ENCODE measurements around the gene HDGFL3. TPM values are rescaled to one million over a fixed set of nuclear protein-coding genes. Genes with fewer than 3 reads are reported as not detected.
A peak's percentile ranks its signal among the peaks of the same experiment; 100 is the strongest.

Gene HDGFL3
- total and polyA plus RNA-seq, 10 of the 15 experiments (the other 5 are each of a cell fraction or from before 2014, with no cell fraction given): 5.6 to 40.6 (median 15.8) TPM

DNA sequence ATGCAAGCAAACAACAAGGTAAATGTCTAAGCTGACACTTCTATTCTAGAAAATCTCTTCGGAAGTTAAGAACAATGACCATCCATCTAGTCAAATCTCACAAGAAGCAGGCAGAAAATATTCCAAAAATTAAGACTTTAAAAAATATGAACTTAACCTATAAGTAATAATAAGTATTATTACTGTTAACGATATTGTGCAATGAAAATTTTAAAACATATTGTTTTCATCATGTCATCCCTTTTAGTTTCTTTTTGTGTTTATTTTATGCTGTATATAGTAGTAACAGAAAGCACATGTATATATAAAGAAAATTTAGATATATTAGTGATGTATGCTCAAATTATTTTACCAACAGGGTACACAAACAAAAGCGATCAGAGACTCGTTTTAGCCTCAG lies 4.1 kb downstream of the HDGFL3 start:
- BruUV-seq (replicated peaks): no TSS peak
- CTCF ChIA-PET: interaction anchor here (0.6 to 1.7 kb wide), 4 partner anchors 11 to 193 kb away, joined by 3 to 4 read pairs (median 3); no protein-coding TSS in a partner anchor
- DNase-seq (ENCODE audit: low read depth, low spot score) (no peak), ATAC-seq (no peak), FAIRE-seq (no peak)
- H4K20me1 ChIP-seq (ENCODE audit: control insufficient read depth, insufficient read depth): no peaks in the 10 kb centered on the region
- H3K4me2 ChIP-seq (ENCODE audit: control insufficient read depth, insufficient read depth): peak overlapping the region; percentile 73; the same call in 1 of the 2 replicates
- H3K9me3 ChIP-seq (replicated peaks; ENCODE audit: control insufficient read depth, insufficient read depth, low read length): no peaks in the 10 kb centered on the region
- peaks cover 22% of the 10 kb centered on the region for H3K4me1 ChIP-seq (ENCODE audit: control insufficient read depth, insufficient read depth, low read length)
- in situ Hi-C loops (cut with MboI) (loop anchor here (25.0 kb wide), 1 partner anchor 1916 kb away; no protein-coding TSS in a partner anchor), intact Hi-C loops (cut with micrococcal nuclease; ENCODE audit: unreplicated experiment) (loop anchor here (10.0 kb wide), 2 partner anchors 389 to 669 kb away; no protein-coding TSS in a partner anchor)
- POLR2A ChIA-PET: no interaction called here
- no peaks in the 10 kb centered on the region for H3K36me3 ChIP-seq (ENCODE audit: control insufficient read depth in 2 of 2, insufficient read depth in 2 of 2, low read length in 1 of 2)
- no peaks in the 10 kb centered on the region for H3K27me3 ChIP-seq (replicated peaks in 1 of 2; ENCODE audit: control insufficient read depth in 2 of 2, insufficient read depth in 2 of 2, low read length in 1 of 2)
- H3K4me3 ChIP-seq: 0 out of 2 replicates have a peak overlapping the region, but pooled peaks have one; percentile 22
- peak overlapping the region; percentile 94; the same call in 1 of the 2 replicates for H3K27ac ChIP-seq (ENCODE audit: control insufficient read depth, insufficient read depth)
- peaks cover 83% of the 10 kb centered on the region for H3K79me2 ChIP-seq (ENCODE audit: control insufficient read depth, insufficient read depth, low read length)
- SMC1A ChIA-PET (ENCODE audit: uncharacterized antibody, unreplicated experiment): interaction anchor here (1.2 kb wide), 1 partner anchor 14 kb away, joined by 3 read pairs; no protein-coding TSS in a partner anchor
- H3K9ac ChIP-seq (ENCODE audit: control insufficient read depth, insufficient read depth, low read length): no peak overlapping the region; the same call in 1 of the 2 replicates
- RAD21 ChIA-PET (ENCODE audit: unreplicated experiment): interaction anchor here (1.5 kb wide), 1 partner anchor 136 kb away, joined by 3 read pairs; the partner anchor contains the start of gene BTBD1
- no peak overlapping the region for H2AFZ ChIP-seq (ENCODE audit: control insufficient read depth, low read depth, low read length)
- 62% methylated on average over 4 of the region's 4 CpGs for WGBS (ENCODE audit: insufficient coverage, insufficient replicate concordance, low lambda C conversion rate, missing lambda C conversion rate)
- TF ChIP-seq, protein P1, sequence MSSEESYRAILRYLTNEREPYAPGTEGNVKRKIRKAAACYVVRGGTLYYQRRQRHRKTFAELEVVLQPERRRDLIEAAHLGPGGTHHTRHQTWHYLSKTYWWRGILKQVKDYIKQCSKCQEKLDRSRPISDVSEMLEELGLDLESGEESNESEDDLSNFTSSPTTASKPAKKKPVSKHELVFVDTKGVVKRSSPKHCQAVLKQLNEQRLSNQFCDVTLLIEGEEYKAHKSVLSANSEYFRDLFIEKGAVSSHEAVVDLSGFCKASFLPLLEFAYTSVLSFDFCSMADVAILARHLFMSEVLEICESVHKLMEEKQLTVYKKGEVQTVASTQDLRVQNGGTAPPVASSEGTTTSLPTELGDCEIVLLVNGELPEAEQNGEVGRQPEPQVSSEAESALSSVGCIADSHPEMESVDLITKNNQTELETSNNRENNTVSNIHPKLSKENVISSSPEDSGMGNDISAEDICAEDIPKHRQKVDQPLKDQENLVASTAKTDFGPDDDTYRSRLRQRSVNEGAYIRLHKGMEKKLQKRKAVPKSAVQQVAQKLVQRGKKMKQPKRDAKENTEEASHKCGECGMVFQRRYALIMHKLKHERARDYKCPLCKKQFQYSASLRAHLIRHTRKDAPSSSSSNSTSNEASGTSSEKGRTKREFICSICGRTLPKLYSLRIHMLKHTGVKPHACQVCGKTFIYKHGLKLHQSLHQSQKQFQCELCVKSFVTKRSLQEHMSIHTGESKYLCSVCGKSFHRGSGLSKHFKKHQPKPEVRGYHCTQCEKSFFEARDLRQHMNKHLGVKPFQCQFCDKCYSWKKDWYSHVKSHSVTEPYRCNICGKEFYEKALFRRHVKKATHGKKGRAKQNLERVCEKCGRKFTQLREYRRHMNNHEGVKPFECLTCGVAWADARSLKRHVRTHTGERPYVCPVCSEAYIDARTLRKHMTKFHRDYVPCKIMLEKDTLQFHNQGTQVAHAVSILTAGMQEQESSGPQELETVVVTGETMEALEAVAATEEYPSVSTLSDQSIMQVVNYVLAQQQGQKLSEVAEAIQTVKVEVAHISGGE (CRISPR knock-in tag; IDR thresholded peaks at IDR 0.05): no peak
- TF ChIP-seq, protein P2, sequence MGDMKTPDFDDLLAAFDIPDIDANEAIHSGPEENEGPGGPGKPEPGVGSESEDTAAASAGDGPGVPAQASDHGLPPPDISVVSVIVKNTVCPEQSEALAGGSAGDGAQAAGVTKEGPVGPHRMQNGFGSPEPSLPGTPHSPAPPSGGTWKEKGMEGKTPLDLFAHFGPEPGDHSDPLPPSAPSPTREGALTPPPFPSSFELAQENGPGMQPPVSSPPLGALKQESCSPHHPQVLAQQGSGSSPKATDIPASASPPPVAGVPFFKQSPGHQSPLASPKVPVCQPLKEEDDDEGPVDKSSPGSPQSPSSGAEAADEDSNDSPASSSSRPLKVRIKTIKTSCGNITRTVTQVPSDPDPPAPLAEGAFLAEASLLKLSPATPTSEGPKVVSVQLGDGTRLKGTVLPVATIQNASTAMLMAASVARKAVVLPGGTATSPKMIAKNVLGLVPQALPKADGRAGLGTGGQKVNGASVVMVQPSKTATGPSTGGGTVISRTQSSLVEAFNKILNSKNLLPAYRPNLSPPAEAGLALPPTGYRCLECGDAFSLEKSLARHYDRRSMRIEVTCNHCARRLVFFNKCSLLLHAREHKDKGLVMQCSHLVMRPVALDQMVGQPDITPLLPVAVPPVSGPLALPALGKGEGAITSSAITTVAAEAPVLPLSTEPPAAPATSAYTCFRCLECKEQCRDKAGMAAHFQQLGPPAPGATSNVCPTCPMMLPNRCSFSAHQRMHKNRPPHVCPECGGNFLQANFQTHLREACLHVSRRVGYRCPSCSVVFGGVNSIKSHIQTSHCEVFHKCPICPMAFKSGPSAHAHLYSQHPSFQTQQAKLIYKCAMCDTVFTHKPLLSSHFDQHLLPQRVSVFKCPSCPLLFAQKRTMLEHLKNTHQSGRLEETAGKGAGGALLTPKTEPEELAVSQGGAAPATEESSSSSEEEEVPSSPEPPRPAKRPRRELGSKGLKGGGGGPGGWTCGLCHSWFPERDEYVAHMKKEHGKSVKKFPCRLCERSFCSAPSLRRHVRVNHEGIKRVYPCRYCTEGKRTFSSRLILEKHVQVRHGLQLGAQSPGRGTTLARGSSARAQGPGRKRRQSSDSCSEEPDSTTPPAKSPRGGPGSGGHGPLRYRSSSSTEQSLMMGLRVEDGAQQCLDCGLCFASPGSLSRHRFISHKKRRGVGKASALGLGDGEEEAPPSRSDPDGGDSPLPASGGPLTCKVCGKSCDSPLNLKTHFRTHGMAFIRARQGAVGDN (IDR thresholded peaks at IDR 0.05): no peak
- TF ChIP-seq JUND (IDR thresholded peaks at IDR 0.05; ENCODE audit: low read depth, low read length) (no peak), HDAC2 (IDR thresholded peaks at IDR 0.05) (no peak), ZSCAN29 (IDR thresholded peaks at IDR 0.05) (no peak), ZNF622 (IDR thresholded peaks at IDR 0.05) (no peak), SP1 (IDR thresholded peaks at IDR 0.05; ENCODE audit: low read depth, low read length) (no peak), MYC (IDR thresholded peaks at IDR 0.05; ENCODE audit: insufficient read depth, insufficient read length, insufficient replicate concordance, low read length, severe bottlenecking) (no peak), CHD1 (IDR thresholded peaks at IDR 0.05; ENCODE audit: low read depth, low read length) (no peak)
- TF ChIP-seq, protein P3, sequence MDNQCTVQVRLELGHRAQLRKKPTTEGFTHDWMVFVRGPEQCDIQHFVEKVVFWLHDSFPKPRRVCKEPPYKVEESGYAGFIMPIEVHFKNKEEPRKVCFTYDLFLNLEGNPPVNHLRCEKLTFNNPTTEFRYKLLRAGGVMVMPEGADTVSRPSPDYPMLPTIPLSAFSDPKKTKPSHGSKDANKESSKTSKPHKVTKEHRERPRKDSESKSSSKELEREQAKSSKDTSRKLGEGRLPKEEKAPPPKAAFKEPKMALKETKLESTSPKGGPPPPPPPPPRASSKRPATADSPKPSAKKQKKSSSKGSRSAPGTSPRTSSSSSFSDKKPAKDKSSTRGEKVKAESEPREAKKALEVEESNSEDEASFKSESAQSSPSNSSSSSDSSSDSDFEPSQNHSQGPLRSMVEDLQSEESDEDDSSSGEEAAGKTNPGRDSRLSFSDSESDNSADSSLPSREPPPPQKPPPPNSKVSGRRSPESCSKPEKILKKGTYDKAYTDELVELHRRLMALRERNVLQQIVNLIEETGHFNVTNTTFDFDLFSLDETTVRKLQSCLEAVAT (IDR thresholded peaks at IDR 0.05): no peak
- TF ChIP-seq, protein P4, sequence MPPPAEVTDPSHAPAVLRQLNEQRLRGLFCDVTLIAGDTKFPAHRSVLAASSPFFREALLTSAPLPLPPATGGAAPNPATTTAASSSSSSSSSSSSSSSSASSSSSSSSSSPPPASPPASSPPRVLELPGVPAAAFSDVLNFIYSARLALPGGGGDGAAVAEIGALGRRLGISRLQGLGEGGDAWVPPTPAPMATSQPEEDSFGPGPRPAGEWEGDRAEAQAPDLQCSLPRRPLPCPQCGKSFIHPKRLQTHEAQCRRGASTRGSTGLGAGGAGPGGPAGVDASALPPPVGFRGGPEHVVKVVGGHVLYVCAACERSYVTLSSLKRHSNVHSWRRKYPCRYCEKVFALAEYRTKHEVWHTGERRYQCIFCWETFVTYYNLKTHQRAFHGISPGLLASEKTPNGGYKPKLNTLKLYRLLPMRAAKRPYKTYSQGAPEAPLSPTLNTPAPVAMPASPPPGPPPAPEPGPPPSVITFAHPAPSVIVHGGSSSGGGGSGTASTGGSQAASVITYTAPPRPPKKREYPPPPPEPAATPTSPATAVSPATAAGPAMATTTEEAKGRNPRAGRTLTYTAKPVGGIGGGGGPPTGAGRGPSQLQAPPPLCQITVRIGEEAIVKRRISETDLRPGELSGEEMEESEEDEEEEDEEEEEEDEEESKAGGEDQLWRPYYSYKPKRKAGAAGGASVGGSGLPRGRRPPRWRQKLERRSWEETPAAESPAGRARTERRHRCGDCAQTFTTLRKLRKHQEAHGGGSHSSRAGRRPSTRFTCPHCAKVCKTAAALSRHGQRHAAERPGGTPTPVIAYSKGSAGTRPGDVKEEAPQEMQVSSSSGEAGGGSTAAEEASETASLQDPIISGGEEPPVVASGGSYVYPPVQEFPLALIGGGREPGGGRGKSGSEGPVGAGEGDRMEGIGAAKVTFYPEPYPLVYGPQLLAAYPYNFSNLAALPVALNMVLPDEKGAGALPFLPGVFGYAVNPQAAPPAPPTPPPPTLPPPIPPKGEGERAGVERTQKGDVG (CRISPR knock-in tag; IDR thresholded peaks at IDR 0.05): no peak
